ENCODE data around the gene NCK2.
A peak's percentile ranks its signal among the peaks of the same experiment; 100 is the strongest.

The NCK2 gene

DNA sequence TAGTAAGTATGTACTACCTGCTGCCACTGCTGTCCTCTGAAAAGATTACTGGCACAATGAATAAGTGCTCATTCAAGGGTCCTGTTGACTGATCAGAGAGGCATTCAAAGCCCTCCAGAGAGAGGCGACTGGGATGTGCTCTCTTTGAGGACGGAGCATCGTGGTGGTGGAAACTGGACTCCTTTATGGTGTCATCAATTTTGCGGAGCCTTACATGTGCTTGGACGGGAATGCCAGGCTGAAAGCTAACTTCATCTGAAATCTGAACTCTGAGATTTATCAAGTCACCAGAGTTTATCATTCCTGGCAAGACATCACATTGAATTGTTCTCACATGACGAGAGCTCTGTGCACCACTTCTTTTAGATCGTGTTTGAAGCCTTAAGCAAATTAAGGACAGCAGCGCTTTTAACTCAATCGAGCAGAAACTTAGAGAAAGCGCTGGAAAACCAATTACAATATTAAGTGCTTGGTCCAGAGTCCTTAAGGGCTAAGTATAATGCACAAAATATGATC, 138.3 kb downstream of the NCK2 start:
- H3K4me3 ChIP-seq (ENCODE audit: low read length), result no peak overlapping the region
- no peak overlapping the region for H3K4me2 ChIP-seq (ENCODE audit: low read length)
- peaks cover 12% of the 10 kb centered on the region for H3K4me1 ChIP-seq (ENCODE audit: control insufficient read depth, insufficient read depth, low read length)
- H3K36me3 ChIP-seq (ENCODE audit: insufficient read depth, low read length), result peaks cover 16% of the 10 kb centered on the region
- H3K9ac ChIP-seq (ENCODE audit: low read depth, low read length), result no peak overlapping the region
- H3K9me3 ChIP-seq (replicated peaks; ENCODE audit: low read length), result peaks cover 3% of the 10 kb centered on the region
- no peaks in the 10 kb centered on the region for H3K27me3 ChIP-seq (ENCODE audit: control insufficient read depth, insufficient read depth, low read length)

DNA sequence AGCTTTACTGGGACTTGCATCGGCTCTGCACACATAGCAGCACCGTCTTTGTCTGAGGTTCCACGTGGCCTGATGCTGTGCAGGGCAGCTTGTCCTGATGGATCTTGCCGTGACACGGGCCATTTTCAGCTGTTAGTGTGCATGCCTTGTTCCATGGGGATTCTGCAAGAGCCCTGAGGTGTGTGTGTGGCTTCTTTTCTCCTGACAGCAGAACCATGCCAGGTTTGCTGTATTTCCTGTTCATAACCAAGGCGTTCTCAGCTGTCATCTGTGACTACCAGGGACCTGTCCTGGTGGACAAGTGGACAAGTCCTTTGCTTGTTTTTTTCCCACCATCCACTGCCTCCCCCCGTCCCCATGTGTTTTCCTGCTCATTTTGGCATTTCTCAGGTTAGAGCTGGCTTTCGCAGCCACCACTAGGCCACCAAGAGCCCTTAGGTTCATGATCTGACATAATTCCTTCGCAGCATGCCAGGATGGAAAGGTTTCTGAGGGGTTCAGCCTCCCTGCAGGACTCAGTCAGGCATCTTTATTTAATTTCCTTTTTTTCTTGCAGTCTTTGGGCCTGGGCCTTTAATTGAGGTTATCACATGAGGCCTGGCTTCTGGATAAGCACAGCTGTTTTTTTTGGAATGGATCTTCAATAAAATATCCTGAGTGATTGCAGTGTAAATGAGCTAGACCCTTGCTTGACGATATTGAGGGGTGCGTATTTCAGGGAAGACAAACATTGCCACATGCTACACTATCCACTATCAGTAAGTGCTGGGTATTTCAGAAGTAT, 139.4 kb downstream of the NCK2 start:
- Histone ChIP-seq H3K4me1 (ENCODE audit: control insufficient read depth, insufficient read depth, low read length) (peaks cover 12% of the 10 kb centered on the region), H3K36me3 (ENCODE audit: insufficient read depth, low read length) (peaks cover 16% of the 10 kb centered on the region), H3K27me3 (ENCODE audit: control insufficient read depth, insufficient read depth, low read length) (no peaks in the 10 kb centered on the region), H3K9me3 (replicated peaks; ENCODE audit: low read length) (peaks cover 3% of the 10 kb centered on the region), H3K4me3 (ENCODE audit: low read length) (no peak overlapping the region), H3K4me2 (ENCODE audit: low read length) (no peak overlapping the region), H3K9ac (ENCODE audit: low read depth, low read length) (no peak overlapping the region)

DNA sequence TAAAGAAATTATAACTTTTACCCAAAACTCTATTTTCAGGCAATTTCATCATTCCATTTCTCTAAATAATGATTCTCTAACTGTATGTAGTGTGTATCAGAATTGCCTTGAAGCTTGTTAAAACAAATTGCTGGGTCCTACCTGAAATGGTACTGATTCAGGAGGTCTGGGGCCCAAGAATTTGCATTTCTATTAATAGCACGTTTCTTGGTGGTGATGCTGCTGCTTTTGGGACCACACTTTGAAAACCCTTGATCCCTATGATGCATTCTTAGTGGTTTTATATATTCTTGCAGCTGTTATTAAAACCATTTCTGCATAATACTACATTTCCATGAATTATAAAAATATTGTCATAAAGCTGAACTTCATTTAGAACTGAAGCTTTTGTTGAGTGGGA, 140.7 kb downstream of the NCK2 start:
- no peaks in the 10 kb centered on the region for H3K27me3 ChIP-seq (ENCODE audit: control insufficient read depth, insufficient read depth, low read length)
- H3K4me1 ChIP-seq (ENCODE audit: control insufficient read depth, insufficient read depth, low read length), result peaks cover 12% of the 10 kb centered on the region
- H3K9me3 ChIP-seq (replicated peaks; ENCODE audit: low read length), result no peaks in the 10 kb centered on the region
- peak overlapping the region; percentile 14 for H3K4me2 ChIP-seq (ENCODE audit: low read length)
- H3K36me3 ChIP-seq (ENCODE audit: insufficient read depth, low read length), result peaks cover 16% of the 10 kb centered on the region
- no peak overlapping the region for H3K9ac ChIP-seq (ENCODE audit: low read depth, low read length)
- no peak overlapping the region for H3K4me3 ChIP-seq (ENCODE audit: low read length)

DNA sequence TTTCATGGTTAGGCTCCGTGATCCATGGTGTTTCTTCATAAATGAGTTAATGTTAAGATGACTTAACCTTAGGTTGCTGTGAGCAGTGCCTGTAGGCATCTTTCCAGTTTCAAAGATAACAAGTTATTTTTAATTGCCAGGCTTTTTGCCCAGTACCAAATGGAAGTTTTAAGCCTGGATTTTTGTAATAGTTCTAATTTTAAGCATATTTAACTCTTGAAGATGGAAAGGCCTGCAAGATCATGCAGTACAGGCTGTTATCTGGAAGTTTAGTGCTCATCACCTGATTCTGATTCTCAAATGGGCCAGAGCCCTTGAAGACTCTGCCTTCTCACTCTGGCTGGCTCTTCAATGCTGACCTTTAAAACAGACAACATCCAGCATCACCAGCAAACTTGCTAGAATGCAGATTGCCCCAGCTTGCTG, 141.3 kb downstream of the NCK2 start:
- peaks cover 12% of the 10 kb centered on the region for H3K4me1 ChIP-seq (ENCODE audit: control insufficient read depth, insufficient read depth, low read length)

DNA sequence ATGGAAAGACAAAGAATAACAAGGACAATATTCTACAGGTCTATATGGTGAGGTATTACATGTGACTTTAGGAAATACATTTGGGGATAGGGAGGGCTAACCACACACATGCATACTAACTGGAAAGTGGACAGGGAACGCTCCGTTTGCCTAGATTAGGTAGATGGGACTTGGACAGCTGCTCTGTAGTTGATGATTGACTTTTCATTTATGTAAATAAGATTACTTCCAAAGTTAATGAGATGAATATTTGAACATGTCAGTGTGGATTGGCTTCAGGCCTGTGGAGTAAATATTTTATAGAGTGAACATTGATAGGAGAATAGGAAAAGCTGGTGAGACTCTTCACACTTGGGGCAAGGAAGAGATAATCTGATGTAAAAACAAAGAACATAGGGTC, 142.0 kb downstream of the NCK2 start:
- no peak overlapping the region for H3K9ac ChIP-seq (ENCODE audit: low read depth, low read length)
- peaks cover 12% of the 10 kb centered on the region for H3K4me1 ChIP-seq (ENCODE audit: control insufficient read depth, insufficient read depth, low read length)
- H3K4me2 ChIP-seq (ENCODE audit: low read length), result no peak overlapping the region
- H3K9me3 ChIP-seq (replicated peaks; ENCODE audit: low read length), result no peaks in the 10 kb centered on the region
- no peak overlapping the region for H3K4me3 ChIP-seq (ENCODE audit: low read length)
- no peaks in the 10 kb centered on the region for H3K27me3 ChIP-seq (ENCODE audit: control insufficient read depth, insufficient read depth, low read length)
- peaks cover 8% of the 10 kb centered on the region for H3K36me3 ChIP-seq (ENCODE audit: insufficient read depth, low read length)

More for the DNA sequence above, 141.3 kb downstream of the NCK2 start:
- Histone ChIP-seq H3K36me3 (ENCODE audit: insufficient read depth, low read length) (peaks cover 14% of the 10 kb centered on the region), H3K4me3 (ENCODE audit: low read length) (no peak overlapping the region), H3K9me3 (replicated peaks; ENCODE audit: low read length) (no peaks in the 10 kb centered on the region), H3K27me3 (ENCODE audit: control insufficient read depth, insufficient read depth, low read length) (no peaks in the 10 kb centered on the region), H3K9ac (ENCODE audit: low read depth, low read length) (no peak overlapping the region), H3K4me2 (ENCODE audit: low read length) (peak overlapping the region; percentile 14)

DNA sequence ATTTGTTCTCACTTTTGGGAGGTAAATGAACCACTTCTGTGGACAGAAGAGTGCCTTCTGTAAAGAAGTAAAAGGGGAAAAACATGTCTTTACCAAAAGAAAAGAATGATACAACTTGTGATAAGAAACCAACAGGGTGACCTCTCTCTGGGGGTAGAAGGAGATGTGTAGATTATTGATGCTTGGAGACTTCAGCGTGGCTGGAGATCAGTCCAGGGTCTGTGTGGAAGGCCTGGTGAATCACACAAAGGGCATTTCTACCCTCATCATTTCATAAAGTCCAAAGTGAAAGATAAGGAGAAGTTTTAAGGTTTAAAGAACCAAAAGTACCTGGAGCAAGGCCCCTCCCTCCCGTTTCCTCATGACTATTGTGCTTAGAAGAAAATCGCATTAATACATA, 142.5 kb downstream of the NCK2 start:
- Histone ChIP-seq H3K4me2 (ENCODE audit: low read length) (no peak overlapping the region), H3K27me3 (ENCODE audit: control insufficient read depth, insufficient read depth, low read length) (no peaks in the 10 kb centered on the region), H3K36me3 (ENCODE audit: insufficient read depth, low read length) (peaks cover 5% of the 10 kb centered on the region), H3K4me3 (ENCODE audit: low read length) (no peak overlapping the region), H3K9ac (ENCODE audit: low read depth, low read length) (no peak overlapping the region), H3K9me3 (replicated peaks; ENCODE audit: low read length) (no peaks in the 10 kb centered on the region), H3K4me1 (ENCODE audit: control insufficient read depth, insufficient read depth, low read length) (peaks cover 12% of the 10 kb centered on the region)

DNA sequence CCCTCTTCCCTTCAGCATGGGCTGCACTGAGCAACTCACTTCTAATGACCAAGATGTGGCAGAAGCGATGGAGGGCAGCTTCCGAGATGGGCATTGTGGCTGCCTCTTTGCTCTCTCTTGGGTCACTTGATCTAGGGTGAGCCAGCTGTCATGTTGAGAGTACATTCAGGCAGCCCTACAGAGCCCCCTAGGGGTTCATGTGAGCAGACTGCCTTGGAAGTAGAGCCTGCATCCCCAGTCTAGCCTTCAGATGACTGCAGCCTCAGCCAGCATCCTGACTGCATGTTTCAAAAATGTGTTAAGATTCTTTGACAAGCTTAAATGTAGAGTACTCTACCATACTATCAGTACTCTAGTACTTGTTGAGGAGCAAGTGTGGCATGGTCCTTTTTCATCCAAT, 143.9 kb downstream of the NCK2 start:
- no peak overlapping the region for H3K4me3 ChIP-seq (ENCODE audit: low read length)
- H3K9me3 ChIP-seq (replicated peaks; ENCODE audit: low read length), result no peaks in the 10 kb centered on the region
- no peak overlapping the region for H3K9ac ChIP-seq (ENCODE audit: low read depth, low read length)
- no peaks in the 10 kb centered on the region for H3K27me3 ChIP-seq (ENCODE audit: control insufficient read depth, insufficient read depth, low read length)
- peaks cover 5% of the 10 kb centered on the region for H3K36me3 ChIP-seq (ENCODE audit: insufficient read depth, low read length)
- H3K4me2 ChIP-seq (ENCODE audit: low read length), result no peak overlapping the region
- H3K4me1 ChIP-seq (ENCODE audit: control insufficient read depth, insufficient read depth, low read length), result peaks cover 12% of the 10 kb centered on the region

DNA sequence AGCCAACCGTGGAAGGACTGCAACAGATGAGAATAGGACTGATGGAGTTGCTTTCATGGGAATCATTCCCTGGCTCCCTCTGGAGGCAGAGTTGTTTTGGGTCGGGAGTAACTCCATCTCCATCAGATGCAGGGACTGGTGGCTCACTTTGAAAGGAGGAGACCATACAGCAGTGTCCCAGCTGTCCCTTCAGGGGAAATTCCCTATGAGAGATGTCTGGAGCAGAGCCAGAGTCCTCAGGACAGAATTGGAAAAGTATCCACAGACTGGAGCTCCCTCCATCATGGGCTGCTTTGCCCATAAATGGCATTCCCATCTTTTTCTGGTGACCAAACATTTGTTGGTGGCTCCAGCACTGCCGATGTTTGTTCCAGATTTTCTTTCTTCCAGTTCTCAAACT, 144.3 kb downstream of the NCK2 start:
- Histone ChIP-seq H3K27me3 (ENCODE audit: control insufficient read depth, insufficient read depth, low read length) (no peaks in the 10 kb centered on the region), H3K4me3 (ENCODE audit: low read length) (no peak overlapping the region), H3K9ac (ENCODE audit: low read depth, low read length) (no peak overlapping the region), H3K4me1 (ENCODE audit: control insufficient read depth, insufficient read depth, low read length) (peaks cover 12% of the 10 kb centered on the region), H3K4me2 (ENCODE audit: low read length) (no peak overlapping the region), H3K9me3 (replicated peaks; ENCODE audit: low read length) (no peaks in the 10 kb centered on the region), H3K36me3 (ENCODE audit: insufficient read depth, low read length) (peaks cover 5% of the 10 kb centered on the region)

DNA sequence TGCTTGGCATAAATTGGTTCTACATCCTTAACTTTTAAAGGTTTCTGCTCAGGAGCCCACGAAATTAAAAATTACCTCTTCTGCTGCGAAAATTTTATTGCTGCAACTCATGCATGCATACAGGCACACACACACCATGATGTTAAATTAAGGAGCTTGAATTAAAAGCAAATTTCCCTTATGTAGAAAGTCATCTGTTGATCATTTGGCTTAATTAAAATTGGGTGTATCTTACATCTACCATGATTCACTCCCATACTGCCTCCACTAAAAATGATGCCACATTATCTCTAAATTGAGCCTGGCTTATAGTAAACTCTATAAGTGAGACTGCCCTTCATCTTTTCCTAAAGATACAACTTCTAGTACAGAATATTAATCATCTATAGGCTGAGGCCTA, 145.4 kb downstream of the NCK2 start:
- Histone ChIP-seq H3K9ac (ENCODE audit: low read depth, low read length) (no peak overlapping the region), H3K4me1 (ENCODE audit: control insufficient read depth, insufficient read depth, low read length) (peaks cover 12% of the 10 kb centered on the region)

DNA sequence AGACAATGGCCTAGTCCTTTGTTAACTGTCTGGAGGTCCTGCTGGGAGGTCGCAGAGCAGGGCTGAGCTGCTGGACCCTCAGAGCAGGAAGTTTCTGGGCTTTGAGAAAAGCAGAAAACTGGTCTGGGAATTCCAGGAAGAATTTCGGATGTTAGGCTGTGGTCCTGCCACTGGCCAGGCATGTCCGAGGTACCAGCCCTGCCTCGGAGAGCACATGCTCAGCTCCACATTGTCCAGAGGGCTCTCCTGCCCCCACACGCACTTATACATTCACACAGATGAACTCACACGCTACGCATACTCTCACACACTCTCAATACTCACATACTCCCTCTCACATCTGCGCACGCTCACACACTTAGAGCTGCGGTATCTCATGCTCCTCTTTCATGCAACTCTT, 146.1 kb downstream of the NCK2 start:
- Histone ChIP-seq H3K27me3 (ENCODE audit: control insufficient read depth, insufficient read depth, low read length) (no peaks in the 10 kb centered on the region), H3K9ac (ENCODE audit: low read depth, low read length) (no peak overlapping the region), H3K9me3 (replicated peaks; ENCODE audit: low read length) (no peaks in the 10 kb centered on the region), H3K4me3 (ENCODE audit: low read length) (no peak overlapping the region), H3K36me3 (ENCODE audit: insufficient read depth, low read length) (peaks cover 14% of the 10 kb centered on the region), H3K4me1 (ENCODE audit: control insufficient read depth, insufficient read depth, low read length) (peaks cover 6% of the 10 kb centered on the region), H3K4me2 (ENCODE audit: low read length) (no peak overlapping the region)

More for the DNA sequence above, 145.4 kb downstream of the NCK2 start:
- Histone ChIP-seq H3K4me2 (ENCODE audit: low read length) (no peak overlapping the region), H3K4me3 (ENCODE audit: low read length) (no peak overlapping the region), H3K27me3 (ENCODE audit: control insufficient read depth, insufficient read depth, low read length) (no peaks in the 10 kb centered on the region), H3K36me3 (ENCODE audit: insufficient read depth, low read length) (peaks cover 14% of the 10 kb centered on the region), H3K9me3 (replicated peaks; ENCODE audit: low read length) (no peaks in the 10 kb centered on the region)

DNA sequence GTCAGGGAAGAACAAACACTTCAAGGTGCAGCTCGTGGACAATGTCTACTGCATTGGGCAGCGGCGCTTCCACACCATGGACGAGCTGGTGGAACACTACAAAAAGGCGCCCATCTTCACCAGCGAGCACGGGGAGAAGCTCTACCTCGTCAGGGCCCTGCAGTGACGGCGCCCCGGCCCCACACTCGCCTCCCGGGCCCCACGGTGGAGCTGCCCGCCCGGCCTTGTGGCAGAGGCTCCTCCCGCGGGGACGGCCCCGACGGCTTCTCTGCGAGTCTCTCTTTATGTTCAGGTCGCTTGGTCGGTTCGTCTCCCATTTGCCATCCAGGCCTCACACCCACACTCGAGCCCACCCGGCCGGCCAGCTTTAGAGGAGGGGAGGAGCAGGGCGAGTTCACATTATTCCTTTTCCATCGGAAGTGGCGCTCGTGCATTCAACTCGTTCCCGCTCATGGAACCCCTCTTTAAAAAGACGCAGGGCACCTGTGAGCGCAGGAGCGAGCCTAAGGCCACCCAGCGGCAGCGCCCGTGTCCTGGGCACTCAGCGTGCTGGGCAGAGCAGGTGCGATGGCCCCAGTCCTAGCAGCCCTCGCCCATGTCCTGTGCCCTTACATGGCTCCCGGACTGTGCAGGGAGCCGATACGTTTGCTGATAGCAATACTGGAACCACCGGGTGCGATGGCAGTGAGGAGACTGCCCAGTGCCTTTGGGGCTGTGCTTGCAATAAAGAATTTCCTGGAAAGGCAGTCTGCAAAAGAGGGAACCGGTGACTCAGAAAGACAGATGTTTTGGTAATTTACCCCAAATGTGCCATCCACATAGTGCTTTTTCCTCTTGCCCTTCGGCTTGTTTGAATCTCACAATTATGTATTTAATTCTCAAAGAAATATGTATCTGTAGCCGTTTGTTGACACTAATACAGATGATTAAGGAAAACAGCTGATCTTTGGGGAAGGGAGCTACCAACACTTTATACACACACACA, 148.6 kb downstream of the NCK2 start:
- no peaks in the 10 kb centered on the region for H3K27me3 ChIP-seq (ENCODE audit: control insufficient read depth, insufficient read depth, low read length)
- no peak overlapping the region for H3K4me3 ChIP-seq (ENCODE audit: low read length)
- H3K36me3 ChIP-seq (ENCODE audit: insufficient read depth, low read length), result peaks cover 14% of the 10 kb centered on the region
- no peak overlapping the region for H3K9ac ChIP-seq (ENCODE audit: low read depth, low read length)
- H3K9me3 ChIP-seq (replicated peaks; ENCODE audit: low read length), result no peaks in the 10 kb centered on the region
- H3K4me2 ChIP-seq (ENCODE audit: low read length), result no peak overlapping the region
- no peaks in the 10 kb centered on the region for H3K4me1 ChIP-seq (ENCODE audit: control insufficient read depth, insufficient read depth, low read length)

All from skeletal muscle satellite cell (primary cell).